HG02623 (cell line): ENCODE results near the gene SMARCC2.

Experiments
- ATAC-seq: cut with Tn5 transposase; IDR thresholded peaks from one replicate; pipeline ENCODE4 v1.9.1; 2021; ENCODE audit warnings: moderate library complexity; ENCODE audit not compliant: unreplicated experiment

SMARCC2 gene

DNA sequence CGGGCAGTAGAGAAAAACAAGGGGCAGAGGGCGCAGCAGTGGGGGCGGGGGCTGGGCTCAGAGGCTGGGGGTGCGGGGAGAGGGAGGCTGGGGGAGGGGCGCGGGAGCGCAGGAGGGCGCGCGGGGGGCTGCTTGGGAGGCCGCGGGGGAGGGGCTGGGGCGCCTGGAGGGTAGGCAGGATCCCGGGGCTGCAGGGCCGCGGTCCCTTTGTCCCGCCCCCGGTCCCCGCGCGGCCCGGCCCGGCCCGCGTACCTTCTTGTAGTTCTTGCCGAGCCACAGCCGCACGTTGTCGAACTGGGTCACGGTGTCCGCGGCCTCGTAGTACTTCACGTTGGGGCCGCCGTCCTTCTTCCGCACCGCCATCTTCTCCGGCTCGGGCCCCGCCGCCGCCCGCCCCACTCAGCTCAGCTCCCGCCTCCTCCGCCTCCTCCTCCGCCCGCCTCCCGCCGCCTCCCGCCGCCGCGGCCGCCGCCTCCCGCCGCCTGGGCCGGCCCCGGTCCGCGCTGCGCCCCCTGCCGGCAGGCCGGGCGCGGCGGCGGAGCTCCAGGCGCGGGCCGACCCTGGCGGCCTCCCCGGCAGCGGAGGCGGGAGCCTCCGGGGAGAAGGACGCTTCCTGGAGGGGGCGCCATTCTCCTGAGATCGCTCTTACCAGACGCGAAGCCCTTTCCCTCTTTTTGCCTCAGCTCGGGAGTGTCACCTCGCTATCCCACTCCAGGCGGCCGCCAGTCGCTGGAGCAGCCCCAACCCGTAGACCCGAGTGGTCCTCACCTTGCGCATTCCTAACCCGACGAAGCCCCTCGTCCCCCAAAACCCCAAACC is at the start of gene SMARCC2:
SMARCC2 (minus strand) TSS at position 385 of the 819 bp plus-strand sequence; CDS start at position 363, 22 bp downstream.
- peak; percentile 69 for ATAC-seq

DNA sequence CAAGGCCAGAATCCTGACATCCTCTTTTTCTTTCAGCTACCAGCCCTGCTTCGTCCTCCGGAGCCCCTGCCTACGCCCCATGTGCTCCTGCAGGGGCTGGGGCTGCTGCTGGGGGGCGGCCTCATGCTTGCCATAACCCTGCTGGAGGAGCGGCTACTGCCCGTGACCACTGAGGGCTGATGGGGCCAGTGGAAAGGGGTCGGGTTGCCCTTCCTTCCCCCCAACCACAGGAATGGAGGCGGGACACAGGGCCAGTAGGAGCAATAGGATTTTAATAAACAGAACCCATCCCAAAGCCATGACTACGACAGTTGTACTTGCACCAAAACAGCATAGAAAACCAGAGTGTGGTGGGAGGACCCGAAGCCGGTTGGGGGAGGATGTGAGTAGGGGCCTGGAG is 48.3 kb upstream of the SMARCC2 start:
- no peak for ATAC-seq

DNA sequence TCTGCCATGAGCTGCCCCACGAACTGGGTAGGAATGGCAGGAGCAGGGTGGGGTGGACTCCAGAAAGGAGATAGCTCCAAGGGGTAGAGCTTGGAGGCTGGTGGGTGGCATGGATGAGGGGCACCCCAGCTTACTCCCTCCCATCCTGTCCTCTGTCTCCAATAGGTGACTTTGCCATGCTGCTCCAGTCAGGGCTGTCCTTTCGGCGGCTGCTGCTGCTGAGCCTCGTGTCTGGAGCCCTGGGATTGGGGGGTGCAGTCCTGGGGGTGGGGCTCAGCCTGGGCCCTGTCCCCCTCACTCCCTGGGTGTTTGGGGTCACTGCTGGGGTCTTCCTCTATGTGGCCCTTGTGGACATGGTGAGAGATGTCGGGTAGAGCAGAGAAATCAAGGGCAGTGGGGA is 47.7 kb upstream of the SMARCC2 start:
- ATAC-seq: no peak

DNA sequence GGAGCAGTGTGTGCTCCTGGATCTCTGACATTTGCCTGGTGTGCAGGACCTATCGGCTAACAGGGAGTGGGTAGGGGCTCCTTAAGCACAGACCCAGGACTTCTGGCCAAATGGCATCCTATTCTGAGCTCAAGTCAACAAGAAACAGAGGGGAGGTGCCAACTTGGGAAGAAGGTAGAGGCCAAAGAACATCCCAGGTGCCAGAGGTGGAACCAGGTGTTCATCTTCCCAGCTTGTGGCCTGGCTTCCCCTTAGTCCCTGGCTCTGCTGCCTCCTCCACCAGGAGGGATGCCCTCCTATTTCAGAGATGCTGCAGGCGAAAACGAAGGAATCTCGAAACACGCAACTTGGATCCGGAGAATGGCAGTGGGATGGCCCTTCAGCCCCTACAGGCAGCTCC is 46.8 kb upstream of the SMARCC2 start:
- no peak for ATAC-seq

DNA sequence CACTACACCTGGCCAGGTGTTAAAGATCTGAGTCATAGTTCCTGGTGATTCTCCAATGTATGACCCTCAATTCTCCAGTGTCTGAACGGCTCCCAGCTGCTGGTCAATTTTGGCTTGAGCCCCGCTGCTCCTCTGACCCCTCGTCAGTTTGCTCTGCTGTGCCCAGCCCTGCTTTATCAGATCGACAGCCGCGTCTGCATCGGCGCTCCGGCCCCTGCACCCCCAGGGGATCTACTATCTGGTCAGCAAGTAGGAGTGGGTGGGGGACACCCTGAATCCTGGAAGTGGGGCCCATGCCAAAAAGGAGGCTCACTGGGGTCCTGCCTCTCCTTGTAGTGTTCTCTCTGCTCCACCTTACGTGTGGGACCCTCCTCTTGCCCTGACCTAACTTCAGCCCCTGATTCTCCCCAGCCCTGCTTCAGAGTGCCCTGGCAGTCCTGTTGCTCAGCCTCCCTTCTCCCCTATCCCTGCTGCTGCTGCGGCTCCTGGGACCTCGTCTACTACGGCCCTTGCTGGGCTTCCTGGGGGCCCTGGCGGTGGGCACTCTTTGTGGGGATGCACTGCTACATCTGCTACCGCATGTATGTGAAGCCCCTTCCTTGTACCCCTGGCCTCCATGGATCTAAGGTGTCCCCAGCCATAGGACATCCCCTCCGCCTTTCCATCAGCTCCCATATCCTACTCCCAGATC is 45.6 kb upstream of the SMARCC2 start:
- ATAC-seq: no peak

DNA sequence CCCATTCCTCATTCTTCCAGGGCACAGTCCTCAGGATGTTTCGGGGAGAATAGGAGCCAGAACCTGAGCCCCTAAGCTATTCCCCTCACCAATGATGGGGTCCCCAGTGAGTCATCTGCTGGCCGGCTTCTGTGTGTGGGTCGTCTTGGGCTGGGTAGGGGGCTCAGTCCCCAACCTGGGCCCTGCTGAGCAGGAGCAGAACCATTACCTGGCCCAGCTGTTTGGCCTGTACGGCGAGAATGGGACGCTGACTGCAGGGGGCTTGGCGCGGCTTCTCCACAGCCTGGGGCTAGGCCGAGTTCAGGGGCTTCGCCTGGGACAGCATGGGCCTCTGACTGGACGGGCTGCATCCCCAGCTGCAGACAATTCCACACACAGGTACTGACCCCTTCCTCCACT is 41.9 kb upstream of the SMARCC2 start:
- no peak for ATAC-seq

DNA sequence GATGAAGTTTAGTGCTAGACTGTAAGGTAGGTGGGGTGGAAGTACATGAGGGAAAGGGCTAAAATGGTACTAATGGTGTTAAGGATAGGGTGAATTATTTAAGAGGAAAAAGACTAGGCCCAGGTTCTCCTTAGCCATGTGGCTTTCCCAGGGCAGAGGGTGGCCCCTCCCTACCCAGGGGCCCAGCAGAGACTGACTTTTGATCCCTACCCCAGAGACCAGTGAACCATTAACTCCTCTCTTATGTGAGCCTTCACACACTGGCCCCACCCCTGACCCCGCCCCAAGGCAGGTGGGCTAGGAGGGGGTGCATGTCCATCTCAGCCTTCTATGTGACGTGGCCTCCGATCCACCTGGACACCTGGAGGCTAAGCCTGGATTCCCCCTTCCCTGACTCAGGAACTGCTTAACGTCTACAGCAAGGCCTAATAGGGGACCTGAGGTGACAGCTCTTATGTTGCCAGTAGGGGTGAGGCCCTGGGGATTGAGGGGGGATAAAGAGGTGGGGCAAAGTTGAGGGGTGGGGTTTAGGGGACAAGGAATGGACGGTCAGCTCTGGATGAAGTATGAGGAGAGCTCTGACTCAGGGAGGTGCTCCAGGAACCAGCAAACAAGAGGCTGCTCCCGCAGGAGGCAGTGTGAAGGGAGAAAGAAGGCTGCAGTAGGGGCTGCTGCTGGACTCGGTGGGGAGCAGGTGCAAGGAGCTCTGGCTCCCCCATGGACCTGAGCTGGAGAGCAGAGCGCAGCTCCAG is 41.3 kb upstream of the SMARCC2 start:
- no peak for ATAC-seq

DNA sequence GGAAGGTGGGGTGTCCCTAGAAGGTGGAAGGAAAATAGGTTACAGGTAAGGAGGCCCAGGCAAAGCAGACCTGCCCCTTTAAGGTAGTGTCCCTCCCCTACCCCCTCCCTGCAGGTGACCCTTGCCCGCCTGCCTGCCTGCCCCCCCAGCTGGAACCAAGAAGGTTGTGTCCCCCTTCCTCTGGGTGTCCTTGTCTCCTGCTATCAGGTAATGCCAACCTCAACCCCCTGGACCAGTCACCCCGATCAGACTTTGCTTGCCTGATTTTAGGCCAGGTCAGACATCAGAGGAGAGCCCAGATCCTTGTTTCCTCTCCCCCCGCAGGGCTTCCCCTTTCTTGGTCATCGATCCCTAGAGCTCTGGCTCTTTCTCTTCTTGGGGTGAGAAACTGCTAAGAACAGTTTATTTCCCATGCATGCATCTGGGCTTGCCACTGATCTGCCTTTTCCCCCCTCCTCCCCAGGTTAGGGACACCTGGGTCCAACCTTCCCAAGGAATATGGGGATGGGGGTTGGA is 40.7 kb upstream of the SMARCC2 start, which contains the start of gene SLC39A5:
SLC39A5 (plus strand) TSS at position 136 of the 516 bp plus-strand sequence. CDS start 1,224 bp downstream, outside the sequence.
- no peak for ATAC-seq

DNA sequence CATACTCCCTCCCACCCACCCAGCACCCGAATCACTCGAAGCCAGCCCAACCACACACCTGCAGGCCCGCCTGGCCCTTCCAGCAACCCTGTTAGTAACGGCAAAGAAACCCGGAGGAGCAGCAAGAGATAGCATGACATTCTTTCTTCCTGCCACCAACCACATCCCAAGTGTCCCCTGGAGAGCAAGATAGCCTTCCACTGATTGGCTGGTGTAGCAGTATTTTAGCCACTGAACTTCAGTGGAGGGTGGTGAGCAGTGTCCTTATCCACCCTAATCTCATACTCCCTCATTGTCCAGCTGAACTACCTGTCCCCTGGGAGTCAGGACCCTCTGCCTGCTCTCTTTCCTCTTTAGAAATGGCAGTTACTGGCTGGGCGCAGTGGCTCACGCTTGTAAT is 39.8 kb upstream of the SMARCC2 start:
- ATAC-seq: no peak

DNA sequence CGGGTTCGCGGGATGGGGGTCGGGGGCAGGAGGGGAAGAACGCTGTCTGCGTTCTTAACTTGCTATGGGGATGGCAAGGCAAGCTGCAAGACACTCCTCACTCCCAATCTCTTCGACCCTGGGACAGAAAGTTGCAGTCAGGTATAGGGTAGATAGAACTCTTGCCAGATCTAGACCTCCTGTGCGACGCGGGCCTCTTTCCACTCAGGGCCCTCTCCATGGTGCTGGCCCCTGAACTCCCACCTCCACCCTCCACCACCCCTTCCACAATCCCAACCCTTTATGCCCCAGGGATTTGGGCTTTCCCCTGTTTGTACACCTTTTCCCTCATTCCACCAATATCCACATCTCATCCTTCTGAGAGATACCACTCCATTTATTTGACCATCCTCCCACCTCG is 35.7 kb upstream of the SMARCC2 start:
- ATAC-seq: no peak

DNA sequence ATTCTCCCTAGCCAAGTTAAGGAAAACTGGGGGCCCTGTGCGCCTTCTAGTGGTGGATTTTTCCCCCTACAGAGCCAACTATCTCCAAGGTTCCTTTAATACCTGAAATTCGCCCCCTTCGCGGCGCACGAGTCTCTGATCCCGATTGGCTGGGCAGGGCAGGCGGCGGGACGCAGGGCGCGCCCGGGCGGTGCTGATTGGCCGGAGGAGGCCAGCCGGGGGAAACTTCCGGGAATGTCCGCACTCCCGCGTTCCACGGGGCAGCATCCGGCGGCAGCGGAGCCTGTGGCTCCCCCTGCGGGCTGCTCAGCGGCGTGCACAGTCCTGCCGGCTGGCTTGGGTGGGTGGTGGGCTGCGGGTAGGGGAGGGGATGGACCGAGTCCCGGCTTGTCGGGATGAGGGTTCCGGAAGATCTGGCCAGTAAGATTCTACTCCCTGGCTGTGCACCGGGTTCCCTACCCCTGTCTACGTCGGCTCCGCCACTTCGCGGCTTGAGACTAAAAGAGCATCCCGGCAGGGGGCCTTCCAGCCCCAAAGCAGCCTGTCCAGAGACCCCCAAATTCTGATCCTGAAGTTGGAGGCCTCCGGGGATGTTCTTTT is 34.9 kb upstream of the SMARCC2 start, which contains the start of gene NABP2:
NABP2 (plus strand) TSS at position 241 of the 600 bp plus-strand sequence. CDS start 515 bp downstream, outside the sequence.
- peak; percentile 72 for ATAC-seq

DNA sequence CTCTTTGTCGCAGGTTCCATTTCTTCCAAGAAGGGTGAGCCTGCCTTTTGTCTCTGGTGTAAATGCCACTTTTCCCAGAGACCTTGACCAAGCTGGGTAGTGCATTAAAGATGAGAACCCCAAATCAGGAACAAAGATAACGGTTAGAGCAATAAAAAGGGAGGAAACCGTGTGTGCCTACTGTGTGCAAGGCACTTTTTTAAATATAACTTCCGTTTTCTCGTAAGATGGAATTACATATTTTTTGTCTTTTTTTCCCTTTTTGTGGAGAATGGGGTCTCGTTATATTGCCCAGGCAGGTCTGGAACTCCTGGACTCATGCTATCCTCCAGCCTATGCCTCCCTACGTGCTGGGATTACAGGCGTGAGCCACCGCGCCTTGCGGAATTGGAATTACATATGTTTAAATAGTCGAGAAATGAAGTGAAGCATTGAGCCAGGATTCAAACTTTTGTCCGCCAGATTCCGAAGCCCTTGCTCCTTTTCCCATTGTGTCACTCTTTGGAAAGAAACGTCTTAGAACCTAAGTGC is 34.4 kb upstream of the SMARCC2 start:
- no peak for ATAC-seq

DNA sequence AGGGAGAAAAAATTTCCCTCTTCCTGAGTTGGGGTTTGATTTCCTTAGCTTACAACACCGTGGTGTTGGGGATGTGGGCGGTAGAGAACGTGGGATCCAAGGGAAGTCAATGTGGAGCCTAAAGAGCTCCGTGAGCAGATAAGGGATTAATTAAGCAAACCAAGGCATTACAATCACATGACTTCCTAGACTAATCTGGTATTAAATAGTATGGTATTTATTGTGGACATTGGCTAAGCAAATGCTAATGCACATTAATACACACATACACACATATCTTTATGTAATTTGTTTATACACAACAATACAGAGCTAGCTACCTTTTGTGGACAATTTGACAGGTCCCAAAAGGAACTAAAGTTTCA is 33.2 kb upstream of the SMARCC2 start:
- no peak for ATAC-seq

DNA sequence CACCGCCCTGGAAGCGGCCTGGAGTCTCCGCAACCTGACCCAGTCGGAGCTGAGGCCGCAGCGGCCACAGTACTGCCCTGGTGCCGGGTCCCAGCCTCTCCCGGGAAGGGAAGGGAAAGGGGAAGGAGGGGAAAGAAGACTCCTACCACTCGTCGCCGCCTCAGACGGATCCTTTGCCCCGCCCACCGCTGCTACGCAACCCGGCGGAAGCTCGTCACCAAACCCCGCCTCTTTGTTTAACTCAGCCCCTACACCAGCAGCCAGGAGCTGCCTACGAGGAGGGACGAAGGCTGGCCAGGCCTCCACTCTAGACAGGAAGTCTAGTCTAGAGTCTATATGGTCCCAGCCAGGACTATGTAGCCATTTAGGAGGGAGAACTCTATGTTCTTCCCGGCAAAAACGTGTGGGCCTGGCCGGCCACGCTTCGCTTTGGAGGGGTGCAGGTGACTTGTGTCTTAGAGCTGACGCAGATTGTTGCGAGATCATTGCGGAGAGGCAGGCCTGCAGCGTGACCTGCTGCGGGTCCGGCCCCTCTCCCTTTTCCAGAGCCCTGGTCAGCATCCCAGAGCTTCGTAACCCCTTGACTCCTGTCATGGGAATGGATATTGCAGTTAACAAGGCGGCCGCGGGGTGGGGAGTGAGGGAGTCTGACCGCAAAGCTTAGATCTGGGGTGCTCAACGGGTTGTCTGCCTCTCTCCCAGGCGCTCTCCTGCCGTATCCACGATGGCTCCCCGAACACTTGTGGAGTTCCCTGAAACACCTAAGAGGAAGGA is 32.7 kb upstream of the SMARCC2 start, which contains the start of gene RNF41:
RNF41 (minus strand) TSS at position 166 of the 774 bp plus-strand sequence. CDS start 7,875 bp downstream, outside the sequence.
- peak; percentile 77 for ATAC-seq

DNA sequence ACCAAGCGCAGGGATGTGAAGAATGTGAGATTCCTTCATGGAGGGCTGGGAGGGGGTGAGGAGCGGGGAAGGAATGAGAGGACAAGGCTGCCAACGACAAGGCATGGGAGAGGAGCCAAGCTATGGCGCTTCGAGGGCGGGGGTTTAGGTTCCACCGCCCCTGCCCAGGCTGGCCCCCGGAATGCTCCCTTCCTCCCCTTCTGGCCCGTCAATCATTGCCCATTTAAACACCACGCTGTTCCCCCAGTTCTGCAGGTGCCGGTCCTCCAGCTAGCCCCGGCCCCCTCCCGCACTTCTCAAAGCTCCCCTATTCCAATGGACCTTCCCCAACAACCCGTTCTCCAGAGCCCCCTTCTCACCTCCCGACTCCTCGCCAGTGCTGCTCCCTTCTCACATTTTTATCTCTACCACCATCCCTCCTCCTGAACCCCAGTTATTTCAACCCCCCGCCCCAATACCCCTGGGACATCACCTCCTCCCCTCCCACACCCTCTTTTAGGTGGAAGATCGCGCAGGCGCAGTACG is 32.0 kb upstream of the SMARCC2 start:
- ATAC-seq: peak; percentile 21

DNA sequence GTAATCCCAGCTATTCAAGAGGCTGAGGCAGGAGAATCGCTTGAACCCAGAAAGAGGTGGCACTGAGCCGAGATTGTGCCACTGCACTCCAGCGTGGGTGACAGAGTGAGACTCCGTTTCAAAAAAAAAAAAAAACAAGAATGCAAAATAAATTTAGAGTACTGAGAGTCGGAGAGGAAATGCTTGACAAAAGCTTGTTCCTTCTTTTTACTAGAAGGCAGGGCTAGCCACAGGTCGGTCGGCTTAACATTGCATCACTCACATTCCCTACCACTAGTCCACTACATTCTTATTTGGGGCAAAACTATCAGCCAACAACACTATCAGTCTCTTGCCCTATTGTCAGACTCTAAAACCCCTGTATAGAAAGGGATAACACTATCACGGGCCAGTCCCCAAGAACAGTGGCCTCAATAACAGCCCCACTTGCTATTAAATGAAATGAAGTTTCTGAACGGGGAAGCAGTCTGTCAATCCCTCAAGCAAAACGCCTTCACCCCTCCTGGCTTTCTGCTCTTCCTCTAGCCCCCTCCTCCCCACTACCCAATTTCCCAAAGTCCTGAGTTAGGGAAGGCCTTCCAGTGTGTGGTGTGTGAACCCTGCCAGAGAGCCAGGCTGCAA is 31.4 kb upstream of the SMARCC2 start:
- ATAC-seq: no peak

DNA sequence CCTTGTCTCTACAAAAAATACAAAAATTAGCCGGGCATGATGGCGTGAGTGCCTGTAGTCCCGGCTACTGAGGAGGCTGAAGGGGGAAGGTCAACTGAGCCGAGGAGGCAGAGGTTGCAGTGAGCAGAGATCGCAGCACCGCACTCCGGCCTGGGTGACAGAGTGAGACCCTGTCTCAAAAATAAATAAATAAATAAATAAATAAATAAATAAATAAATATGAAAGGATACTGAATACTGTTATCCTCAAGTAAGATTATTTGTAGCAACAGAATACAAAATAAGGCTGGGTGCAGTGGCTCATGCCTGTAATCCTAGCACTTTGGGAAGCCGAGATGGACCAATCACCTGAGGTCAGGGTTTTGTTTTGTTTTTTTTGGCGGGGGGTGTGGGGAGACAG is 30.6 kb upstream of the SMARCC2 start:
- ATAC-seq: no peak

DNA sequence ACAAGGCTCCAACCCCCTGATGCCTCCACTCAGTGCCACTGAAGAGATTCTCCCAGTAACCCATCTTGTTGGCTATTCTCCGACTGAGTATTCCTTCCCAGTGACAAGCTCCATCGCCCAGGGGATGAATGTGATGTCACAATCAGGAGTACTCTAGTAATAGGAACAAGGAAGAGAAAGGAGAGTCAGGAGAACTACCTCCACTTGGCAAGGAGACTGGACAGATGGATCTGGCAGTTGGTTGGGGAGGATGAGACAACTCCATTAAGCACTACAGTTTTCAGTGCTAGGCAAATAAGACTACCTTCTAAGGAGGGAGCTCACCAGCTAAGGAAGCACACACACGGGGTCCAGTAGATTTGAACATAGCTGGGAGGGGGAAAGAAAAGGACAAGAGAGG is 27.2 kb upstream of the SMARCC2 start:
- no peak for ATAC-seq

DNA sequence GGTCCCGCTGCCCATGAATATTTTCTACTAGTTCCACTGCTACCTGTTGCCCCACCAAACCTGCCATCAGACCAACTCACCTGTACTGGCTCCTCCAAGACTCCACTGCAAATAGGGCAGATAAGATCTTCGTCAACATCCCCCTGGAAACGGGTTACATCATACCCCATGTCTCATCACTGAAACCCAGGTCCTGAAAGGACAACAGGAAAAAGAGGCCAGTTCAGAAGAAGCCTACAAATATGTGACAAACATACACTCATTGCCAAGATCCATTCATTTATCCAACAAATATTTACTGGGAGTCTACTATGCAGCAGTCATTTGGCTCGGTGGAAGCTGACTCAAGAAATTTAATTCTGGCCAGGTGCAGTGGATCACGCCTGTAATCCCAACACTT is 24.6 kb upstream of the SMARCC2 start:
- ATAC-seq: no peak
